Keratinocyte (primary cell): Measurements from ENCODE around the gene CCDC86.

Source experiments
- CTCF ChIP-seq, 3 experiments: IDR thresholded peaks in 1 of 3; conservative IDR thresholded peaks in 1 of 3; optimal IDR thresholded peaks in 1 of 3; 2 replicates in 2 of 3; 3 replicates in 1 of 3; pipeline versions ENCODE3 to v1.5.1; 2011; ENCODE audit warnings: low read length in 3 of 3, mild to moderate bottlenecking in 3 of 3, moderate library complexity in 2 of 3, control low read depth in 1 of 3, inconsistent platforms in 1 of 3; ENCODE audit not compliant: insufficient read depth in 2 of 3; ENCODE audit errors: extremely low read depth in 1 of 3
- EZH2 ChIP-seq: IDR thresholded peaks from one replicate; pipeline ENCODE4 v1.6.1; 2012; ENCODE audit warnings: inconsistent platforms, mild to moderate bottlenecking, low read length, moderate library complexity

- TF ChIP-seq CTCF (optimal IDR thresholded peaks at IDR 0.05 in 1 of 3, IDR thresholded peaks at IDR 0.05 in 1 of 3, conservative IDR thresholded peaks at IDR 0.05 in 1 of 3; ENCODE audit: extremely low read depth in 1 of 3, insufficient read depth in 2 of 3, low read length in 3 of 3) (no peak), EZH2 (no peak)
Measured at GRCh38 chr11:60809691-60810090, 32.2 kb upstream of the CCDC86 start.
